ENCODE data around the gene TRANK1.

DNA sequence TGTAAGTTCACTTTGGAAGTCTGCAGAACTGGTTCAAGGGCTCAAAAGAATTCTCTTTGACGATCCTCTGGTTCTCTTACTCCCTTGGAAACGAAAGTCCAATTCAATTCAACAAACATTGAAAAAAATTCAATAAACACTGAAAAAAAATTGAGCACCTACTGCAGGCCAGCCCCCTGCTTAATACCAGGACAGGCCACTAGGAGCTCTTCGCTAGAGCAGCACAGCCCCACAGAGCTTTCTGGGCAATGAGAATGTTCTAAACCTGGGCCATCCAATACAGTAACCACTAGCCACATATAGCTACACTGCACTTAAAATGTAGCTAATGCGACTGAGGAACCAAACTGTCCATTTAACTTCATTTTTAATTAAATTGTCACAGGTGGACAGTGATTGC is 130.1 kb downstream of the TRANK1 start:
- TF ChIP-seq, protein P1, sequence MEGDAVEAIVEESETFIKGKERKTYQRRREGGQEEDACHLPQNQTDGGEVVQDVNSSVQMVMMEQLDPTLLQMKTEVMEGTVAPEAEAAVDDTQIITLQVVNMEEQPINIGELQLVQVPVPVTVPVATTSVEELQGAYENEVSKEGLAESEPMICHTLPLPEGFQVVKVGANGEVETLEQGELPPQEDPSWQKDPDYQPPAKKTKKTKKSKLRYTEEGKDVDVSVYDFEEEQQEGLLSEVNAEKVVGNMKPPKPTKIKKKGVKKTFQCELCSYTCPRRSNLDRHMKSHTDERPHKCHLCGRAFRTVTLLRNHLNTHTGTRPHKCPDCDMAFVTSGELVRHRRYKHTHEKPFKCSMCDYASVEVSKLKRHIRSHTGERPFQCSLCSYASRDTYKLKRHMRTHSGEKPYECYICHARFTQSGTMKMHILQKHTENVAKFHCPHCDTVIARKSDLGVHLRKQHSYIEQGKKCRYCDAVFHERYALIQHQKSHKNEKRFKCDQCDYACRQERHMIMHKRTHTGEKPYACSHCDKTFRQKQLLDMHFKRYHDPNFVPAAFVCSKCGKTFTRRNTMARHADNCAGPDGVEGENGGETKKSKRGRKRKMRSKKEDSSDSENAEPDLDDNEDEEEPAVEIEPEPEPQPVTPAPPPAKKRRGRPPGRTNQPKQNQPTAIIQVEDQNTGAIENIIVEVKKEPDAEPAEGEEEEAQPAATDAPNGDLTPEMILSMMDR (IDR thresholded peaks at IDR 0.05): no peak
- TF ChIP-seq POLR2A (IDR thresholded peaks at IDR 0.05): no peak

Data from adrenal gland (tissue), 5 donors.